Epithelial cell of proximal tubule (primary cell): ENCODE measurements around the gene PPIL6. TPM values are rescaled to one million over a fixed set of nuclear protein-coding genes. Genes with fewer than 3 reads are reported as not detected.

Experiments used
- DNase-seq: peaks from one replicate; pipeline ENCODE4 v3.0.0-alpha.2; 2011; ENCODE audit warnings: low read depth
- H3K4me3 ChIP-seq: 2 replicates; pipeline ENCODE4 v1.5.1; 2011; ENCODE audit warnings: low read depth, mild to moderate bottlenecking, low read length
- CTCF ChIP-seq: conservative IDR thresholded peaks from 2 replicates; pipeline ENCODE4 v1.5.1; 2012; ENCODE audit warnings: low read depth, mild to moderate bottlenecking, low read length
- total RNA-seq: library from RNA; depleted of rRNA; stranded (reverse); fragments of >200 nt; gene quantifications from 2 replicates; pipeline ENCODE4 v1.2.3, GENCODE V29; 2015

PPIL6 gene
- total RNA-seq, 1 donor from 2014 or later: 2.5 TPM

DNA sequence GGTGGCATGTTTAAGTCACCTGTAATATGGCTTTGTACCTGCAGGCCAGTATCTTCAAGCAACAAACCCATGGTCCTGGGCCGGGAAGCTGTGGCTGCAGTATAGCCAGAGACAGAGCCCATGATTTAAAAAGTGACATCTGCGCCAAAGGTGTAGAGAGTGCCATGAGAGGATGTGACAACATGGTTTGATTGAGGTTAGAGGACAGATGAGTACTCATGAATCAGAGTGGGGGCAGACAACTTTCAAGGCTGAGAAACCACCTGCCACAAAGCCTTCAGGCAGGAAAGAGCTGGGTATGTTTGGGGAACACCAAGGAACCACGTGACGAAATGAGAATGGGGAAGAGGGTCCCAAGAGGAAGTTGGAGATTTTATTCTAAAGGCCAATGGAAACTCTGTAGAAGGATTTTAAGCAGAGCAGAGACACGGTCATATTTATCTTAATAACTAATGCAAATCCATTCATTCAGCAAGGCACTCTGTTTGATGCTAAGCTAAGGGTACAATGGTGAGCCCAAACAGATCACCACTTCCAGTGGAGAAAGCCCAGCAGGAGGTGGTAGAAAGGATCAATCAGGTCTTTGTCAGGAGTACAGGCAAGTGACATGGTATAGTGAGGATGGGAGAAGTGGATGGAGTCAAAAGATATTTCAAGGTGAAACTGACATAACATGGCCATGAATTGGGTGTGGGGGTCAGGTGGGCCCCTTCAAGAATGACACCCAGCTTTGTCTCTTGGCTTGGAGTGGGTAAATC is 18.5 kb upstream of the PPIL6 start:
- no peak for DNase-seq
- no peak for TF ChIP-seq CTCF
- H3K4me3 ChIP-seq: no peak overlapping the region

DNA sequence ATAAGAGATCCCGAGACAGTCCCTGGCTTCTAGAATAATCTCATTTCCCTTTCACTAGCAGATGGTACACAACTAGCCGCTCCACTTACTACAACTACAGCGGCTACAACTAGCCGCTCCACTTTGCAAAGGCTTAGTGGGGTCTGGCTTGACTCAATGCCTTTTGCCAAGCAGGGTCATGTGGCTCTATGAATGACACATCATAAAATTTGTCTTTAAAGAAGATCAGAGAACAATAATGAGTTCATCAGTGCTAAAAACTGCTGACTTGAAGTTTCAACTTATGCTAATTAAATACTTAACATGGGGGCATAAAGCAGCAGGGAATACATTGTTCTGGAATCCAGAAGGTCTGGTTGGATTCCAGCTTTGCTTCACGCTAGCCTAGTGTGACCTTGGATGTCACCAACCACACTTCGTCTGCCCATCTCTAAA is 17.2 kb upstream of the PPIL6 start:
- H3K4me3 ChIP-seq: no peak overlapping the region
- no peak for TF ChIP-seq CTCF
- no peak for DNase-seq

GRCh38 chr6:109456710-109457561 is 16.5 kb upstream of the PPIL6 start:
- TF ChIP-seq CTCF: no peak
- DNase-seq: no peak
- H3K4me3 ChIP-seq: peak overlapping the region; percentile 89

- DNase-seq: no peak
- no peak for TF ChIP-seq CTCF
- peak overlapping the region; percentile 89 for H3K4me3 ChIP-seq
Measured at GRCh38 chr6:109456111-109456583, 15.7 kb upstream of the PPIL6 start.

DNA sequence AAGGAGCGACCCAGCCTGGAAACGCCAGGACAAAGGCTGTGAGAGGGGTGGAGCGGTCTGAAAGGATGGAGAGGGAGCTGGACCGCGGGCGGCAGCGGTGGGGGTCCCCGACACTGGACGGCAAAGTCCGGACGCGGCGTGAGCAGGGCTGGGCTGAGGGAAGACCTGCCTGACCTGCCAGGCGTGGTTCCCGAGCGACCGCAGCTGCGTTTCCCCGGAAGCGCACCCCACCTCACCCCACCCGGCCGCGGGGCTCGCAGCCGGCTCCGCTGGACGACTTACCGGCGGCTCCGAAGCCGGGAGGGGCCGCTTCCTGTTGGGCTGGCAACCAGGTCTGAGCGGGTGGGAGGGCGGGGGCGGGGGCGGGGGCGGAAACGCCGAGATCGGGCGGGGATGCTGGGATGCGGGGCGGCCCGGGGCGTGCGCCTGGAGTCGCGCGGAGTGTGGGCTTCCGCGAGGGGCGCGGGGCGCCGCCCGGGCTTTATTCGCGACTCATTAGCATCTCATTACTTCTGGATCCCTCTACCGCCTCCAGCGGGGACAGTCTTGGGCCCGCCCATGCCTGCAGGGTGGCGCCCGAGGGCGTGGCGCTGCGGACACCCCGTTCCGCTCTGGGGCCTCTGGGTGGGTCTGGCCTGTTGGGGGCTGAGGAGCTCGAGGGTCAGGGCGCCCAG is 15.1 kb upstream of the PPIL6 start, which contains the start of gene MICAL1:
Gene MICAL1 (minus strand): TSS at position 336 of the 674 bp plus-strand sequence. CDS start 1,576 bp downstream, outside the sequence.
- H3K4me3 ChIP-seq: peak within 1 kb of the TSS; percentile 89
- TF ChIP-seq CTCF: peak; percentile 31
- DNase-seq: no peak

DNA sequence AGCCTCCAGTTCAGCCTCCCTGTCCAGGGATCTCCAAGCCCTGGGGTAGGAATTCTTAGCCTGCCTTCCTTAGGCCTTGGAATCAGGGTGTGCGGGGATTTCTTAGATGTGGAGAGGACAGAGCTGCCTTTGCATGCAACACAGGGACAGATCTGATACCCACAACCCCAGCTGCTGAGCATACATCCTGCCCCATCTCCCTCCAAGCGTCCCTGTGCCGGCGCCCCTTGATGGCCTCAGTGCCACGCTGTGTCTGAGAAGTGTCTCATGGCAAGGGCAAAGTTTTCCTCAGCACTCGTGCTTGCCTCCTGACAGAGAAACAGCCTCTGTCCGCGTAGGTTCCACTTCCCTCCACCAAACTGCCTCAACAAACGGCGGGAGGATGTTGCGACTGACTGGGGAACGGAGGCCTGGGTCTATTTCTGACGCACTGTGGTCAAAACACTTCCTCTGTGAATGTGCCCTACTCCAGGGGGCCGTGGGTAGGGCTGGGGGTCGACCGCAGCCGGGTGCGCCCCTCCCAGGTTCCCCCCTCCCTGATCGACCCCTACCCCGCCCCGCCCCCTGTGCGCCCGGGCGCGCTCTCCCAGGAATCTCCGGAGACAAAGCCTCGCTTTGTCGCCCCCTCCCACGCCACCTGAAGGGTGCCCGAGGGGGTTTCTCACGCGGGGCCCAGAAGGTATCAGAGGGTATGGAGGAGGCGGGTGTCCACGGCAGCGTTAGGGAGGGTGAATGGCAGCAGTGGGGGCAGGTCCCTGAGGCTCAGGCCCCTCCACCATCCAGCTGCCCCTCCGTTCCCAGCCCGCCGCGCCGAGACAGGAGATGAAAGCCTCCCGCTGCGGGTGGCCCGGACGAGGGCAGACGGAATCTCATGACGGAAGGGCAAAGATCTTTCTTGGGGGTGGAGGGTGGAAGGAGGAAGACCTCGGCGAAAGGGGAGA is 14.3 kb upstream of the PPIL6 start:
- no peak for TF ChIP-seq CTCF
- peak overlapping the region; percentile 89 for H3K4me3 ChIP-seq
- no peak for DNase-seq
